Measurements from ENCODE around the gene KRTAP10-5.
"Not testable (repeated sequence)": the region's sequence is repeated elsewhere in the genome, so short reads cannot be mapped to it uniquely, and the experiment has no call there.

The KRTAP10-5 gene

DNA sequence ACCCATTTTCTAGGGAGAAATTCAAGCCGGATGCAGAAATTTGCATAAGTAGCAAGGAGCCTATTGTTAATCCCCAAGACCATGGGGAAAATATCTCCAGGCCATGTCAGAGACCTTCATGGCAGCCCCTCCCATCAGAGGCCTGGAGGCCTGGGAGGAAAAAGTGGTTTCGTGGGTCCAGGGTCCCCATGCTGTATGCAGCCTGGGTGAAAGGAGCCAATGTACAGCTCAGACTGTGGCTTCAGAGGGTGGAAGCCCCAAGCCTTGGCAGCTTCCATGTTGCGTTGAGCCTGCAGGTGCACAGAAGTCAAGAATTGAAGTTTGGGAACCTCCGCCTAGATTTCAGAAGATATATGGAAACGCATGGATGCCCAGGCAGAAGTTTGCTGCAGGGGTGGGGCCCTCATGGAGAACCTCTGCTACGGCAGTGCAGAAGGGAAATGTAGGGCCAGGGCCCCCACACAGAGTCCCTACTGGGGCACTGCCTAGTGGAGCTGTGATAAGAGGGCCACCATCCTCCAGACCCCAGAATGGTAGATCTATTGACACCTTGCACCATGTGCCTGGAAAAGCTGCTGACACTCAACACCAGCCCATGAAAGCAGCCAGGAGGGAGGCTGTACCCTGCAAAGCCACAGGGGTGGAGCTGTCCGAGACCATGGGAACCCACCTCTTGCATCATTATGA lies 29.9 kb upstream of the KRTAP10-5 start:
- DNase-seq = not testable (repeated sequence)

GRCh38 chr21:44609193-44609592 lies 28.8 kb upstream of the KRTAP10-5 start:
- no peak for DNase-seq

DNA sequence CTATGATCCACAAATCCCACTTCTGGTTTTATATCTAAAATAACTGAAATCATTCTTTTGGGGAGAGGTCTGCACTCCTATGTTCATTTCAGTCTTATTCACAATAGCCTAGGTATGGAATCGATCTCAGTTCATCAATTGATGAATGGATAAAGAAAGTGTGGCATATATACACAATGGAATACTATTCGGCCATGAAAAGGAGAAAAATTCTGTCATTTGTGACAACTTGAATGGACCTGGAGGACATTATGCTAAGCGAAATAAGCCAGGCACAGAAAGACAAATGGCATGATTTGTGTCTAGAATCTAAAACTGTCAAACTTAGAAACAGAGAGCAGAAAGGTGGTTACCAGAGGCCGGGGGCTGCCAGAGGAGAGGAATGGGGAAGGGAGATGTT lies 26.1 kb upstream of the KRTAP10-5 start:
- DNase-seq = no peak

- no peak for DNase-seq
Observed at GRCh38 chr21:44603911-44604310, 23.5 kb upstream of the KRTAP10-5 start.

GRCh38 chr21:44603109-44603875 lies 22.9 kb upstream of the KRTAP10-5 start:
- DNase-seq = no peak

DNA sequence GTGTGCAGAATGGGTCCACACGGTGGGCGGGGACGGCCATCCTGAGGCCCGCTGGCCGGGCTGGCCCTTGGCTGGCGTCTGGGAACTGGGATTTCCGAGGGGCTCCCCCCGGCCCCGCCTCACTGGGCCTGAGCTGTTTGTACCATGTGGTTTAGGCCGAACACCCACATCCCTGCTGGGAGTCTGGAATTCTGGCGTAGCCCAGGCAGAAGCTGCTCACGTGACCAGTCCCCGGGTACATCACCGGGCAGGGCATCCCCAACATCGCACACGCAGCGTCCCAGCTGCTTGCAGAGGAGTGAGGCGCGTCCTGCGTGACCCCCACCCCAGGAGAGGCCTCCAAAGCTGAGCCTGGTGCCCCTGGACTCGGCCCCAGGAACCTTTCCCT lies 22.1 kb upstream of the KRTAP10-5 start:
- no peak for DNase-seq

- no peak for DNase-seq
Observed at GRCh38 chr21:44601596-44602462, 21.4 kb upstream of the KRTAP10-5 start.

DNA sequence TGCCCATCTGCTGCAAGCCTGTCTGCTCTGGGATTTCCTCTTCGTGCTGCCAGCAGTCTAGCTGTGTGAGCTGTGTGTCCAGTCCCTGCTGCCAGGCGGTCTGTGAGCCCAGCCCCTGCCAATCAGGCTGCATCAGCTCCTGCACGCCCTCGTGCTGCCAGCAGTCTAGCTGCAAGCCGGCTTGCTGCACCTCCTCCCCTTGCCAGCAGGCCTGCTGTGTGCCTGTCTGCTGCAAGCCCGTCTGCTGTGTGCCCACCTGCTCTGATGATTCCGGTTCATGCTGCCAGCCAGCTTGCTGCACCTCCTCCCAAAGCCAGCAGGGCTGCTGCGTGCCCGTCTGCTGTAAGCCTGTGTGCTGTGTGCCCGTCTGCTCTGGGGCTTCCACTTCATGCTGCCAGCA lies 20.7 kb upstream of the KRTAP10-5 start:
- not testable (repeated sequence) for DNase-seq

DNA sequence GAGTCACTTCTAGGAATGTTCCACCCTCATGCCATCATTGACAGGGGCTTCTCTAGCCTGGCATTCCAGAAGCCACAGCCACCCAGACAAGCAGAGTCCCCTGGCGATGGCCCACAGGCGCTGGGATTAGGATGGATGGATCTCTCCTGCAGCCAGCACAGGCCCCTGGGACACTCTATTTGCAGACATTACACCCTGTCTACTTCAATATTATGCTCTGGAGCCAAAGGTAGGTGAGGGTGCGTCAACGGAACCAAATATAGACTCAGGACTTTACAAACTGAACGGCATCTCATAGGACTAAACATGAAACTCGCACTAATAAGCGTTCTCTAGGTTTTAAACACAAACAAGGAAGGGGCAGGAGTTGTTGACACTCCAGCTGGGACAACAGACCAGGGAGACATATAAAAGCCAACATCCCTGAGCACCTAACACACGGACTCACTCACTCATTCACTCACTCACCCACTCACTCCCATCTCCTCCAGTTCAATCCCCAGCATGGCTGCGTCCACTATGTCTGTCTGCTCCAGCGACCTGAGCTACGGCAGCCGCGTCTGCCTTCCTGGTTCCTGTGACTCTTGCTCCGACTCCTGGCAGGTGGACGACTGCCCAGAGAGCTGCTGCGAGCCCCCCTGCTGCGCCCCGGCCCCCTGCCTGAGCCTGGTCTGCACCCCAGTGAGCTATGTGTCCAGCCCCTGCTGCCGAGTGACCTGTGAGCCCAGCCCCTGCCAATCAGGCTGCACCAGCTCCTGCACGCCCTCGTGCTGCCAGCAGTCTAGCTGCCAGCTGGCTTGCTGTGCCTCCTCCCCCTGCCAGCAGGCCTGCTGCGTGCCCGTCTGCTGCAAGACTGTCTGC lies 19.9 kb upstream of the KRTAP10-5 start, which contains the start of gene KRTAP10-7:
KRTAP10-7 (plus strand) TSS at position 480 of the 861 bp plus-strand sequence; CDS start at position 505, 25 bp downstream.
- DNase-seq = not testable (repeated sequence)

- no peak for DNase-seq
Observed at GRCh38 chr21:44599264-44600029, 19.0 kb upstream of the KRTAP10-5 start.

GRCh38 chr21:44598061-44598460 lies 17.7 kb upstream of the KRTAP10-5 start:
- DNase-seq = no peak

DNA sequence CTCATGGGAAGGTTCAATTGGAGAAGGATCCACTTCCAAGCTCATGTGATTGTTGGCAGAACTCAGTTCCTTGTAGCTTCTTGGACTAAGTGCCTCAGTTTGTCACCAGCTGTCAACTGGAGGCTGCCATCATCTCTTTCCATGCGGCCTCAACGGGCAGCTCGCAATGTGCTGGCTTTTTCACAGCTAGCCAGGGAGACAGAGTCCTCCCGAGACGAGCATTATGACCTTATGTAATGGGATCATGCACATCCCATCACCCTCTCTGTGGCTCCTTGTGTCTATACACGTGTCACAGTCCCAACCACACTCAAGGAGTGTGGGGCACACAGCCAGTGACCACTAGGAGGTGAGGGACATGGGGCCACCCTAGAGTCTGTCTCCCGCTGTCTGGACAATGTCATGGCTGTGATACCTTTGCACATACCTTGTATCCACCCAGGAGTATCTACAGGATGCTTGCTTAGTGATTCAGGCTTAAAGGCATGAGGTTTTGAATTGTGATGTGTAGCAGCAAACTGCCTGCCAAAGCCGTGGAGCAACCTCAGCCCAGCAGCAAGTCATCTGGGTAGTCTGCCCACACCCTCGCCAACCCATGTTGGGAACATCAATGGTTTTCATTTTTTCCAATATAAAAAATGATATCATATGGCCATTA lies 15.8 kb upstream of the KRTAP10-5 start:
- no peak for DNase-seq

GRCh38 chr21:44595524-44595923 lies 15.1 kb upstream of the KRTAP10-5 start:
- no peak for DNase-seq

- DNase-seq = no peak
Observed at GRCh38 chr21:44594406-44594916, 14.1 kb upstream of the KRTAP10-5 start.

DNA sequence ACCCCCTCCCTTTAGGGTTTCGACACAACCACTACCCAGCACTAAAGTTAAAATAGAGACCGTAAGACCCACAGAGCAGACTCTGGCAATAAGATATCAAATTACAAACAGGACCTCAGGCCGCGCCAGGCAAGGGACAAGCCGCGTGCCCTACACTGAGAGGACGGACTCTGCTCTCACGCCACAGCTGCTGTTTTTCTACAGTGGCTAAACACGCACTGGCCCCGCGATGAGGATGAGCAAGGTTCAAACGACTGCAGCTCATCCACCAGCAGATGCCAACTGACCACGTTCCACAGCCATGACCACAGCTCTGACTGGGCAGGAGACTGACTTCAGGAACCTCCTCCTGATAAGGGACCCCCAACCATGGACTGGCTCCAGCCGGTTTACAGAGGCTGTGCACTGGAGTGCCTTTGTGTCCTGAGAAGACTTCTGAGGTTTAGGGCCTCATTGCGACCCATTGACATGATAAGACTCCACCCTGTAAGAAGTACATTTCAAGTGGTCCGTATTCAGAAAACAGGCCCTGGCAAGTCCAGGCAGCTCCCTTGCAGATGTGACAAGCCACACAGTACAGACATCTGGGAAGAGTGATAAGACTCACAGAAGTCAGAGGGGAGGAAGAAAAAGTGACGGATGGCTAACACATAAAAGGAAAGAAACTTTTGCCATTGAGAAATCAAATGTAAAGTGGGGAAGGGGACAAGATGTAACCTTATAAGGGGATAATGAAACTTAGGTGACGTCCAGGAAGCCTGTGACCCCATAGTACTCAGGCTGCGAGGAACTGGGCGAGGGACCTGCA lies 13.4 kb upstream of the KRTAP10-5 start:
- DNase-seq = no peak

DNA sequence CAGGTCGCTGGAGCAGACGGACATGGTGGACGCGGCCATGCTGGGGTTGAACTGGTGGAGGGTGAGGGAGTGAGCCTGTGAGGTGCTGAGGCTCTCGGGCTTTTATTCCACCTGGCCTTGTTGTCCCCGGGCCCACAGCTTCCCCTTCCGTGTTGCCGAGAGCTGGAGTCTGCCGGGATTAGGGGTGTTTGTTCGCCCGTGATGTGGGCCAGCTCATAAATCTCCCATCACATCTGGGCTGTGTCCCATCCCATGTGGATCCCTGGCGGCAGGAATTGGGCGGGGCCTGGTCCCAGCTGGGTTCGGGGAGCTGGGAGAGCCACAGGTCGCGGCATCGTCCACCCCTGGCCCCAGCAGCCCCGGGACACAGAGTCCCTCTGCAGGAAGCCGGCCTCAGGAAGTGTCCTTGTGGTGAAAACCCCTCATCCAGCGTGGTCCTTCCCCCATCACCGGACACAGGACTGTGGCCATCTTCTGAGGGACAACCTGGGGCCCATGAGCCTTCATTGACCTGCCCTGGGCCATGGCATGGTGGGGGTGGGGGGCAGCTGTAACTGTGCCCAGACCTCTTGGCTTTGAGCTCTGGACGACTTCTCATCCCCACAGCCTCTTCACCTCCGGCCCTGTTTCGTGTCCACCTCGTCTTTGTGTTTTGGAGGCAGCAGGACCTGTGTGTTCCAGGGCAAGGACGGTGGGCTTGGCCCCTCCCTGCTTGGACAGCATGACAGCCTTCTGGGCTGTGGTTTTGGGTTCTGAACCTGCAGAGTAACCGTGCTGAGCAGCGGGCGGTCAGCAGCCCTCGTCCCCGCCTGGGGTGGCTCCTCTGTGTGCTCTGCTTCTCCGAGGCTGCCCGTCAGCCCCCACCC lies 12.3 kb upstream of the KRTAP10-5 start, which contains the start of gene KRTAP10-6:
KRTAP10-6 (minus strand) TSS at position 60 of the 866 bp plus-strand sequence; CDS start at position 39, 21 bp downstream.
- DNase-seq = no peak

- DNase-seq = not testable (repeated sequence)
Observed at GRCh38 chr21:44591801-44592130, 11.4 kb upstream of the KRTAP10-5 start.

- DNase-seq = not testable (repeated sequence)
Observed at GRCh38 chr21:44590897-44591800, 10.7 kb upstream of the KRTAP10-5 start.
